Fibroblast of lung (primary cell): ENCODE data around the gene ATP5F1C.

Experiments used
- EZH2 ChIP-seq: IDR thresholded peaks from 2 replicates; pipeline ENCODE4 v1.5.1; 2012; ENCODE audit warnings: low read length, control low read depth, mild to moderate bottlenecking; ENCODE audit errors: missing control alignments
- TF ChIP-seq, protein P1 (sequence below), 2 donors: IDR thresholded peaks in 1 of 2; conservative IDR thresholded peaks in 1 of 2; 1 replicate in 1 of 2; 2 replicates in 1 of 2; pipeline ENCODE4 v1.5.1; 2011 to 2012; ENCODE audit warnings: low read length in 2 of 2, control low read depth in 1 of 2, inconsistent platforms in 1 of 2, low read depth in 1 of 2, mild to moderate bottlenecking in 1 of 2

DNA sequence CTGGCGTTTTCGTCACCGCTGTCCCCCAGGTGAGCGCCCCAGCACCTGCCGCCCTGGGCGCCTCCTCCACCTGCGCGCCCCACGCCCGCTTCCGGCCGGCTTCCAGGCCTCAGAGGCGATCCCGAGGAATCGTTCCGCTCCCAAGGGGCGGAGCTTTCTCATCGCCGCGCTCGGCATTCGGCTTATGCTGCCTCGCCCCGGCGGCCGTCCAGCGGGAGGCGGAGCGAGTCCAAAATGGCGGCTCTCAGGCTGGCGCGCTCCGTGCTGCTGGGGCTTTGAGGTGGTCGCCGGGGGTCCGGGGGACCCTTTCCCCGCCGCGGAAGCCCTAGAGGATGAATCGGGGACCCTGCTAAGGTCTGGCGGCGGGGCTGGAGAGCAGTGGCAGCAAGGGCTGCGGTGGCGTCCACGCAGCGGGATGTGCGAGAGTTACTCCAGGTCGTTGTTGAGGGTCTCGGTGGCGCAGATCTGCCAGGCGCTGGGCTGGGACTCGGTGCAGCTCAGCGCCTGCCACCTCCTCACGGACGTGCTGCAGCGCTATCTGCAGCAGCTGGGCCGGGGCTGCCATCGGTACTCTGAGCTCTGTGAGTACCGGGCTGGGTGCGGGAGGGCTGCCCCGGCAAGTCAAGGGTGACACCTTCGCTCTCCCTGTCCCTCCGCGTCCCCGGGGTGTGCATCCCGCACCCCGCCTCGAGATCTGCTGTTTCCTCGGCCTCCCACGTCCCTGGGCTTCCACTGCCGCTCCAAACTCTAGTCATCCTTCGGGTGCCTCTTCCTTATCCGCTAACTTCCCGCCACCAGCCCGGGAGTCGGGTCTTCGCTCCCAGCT is 30.5 kb downstream of the ATP5F1C start, which contains the start of gene TAF3:
- TF ChIP-seq, protein P1, sequence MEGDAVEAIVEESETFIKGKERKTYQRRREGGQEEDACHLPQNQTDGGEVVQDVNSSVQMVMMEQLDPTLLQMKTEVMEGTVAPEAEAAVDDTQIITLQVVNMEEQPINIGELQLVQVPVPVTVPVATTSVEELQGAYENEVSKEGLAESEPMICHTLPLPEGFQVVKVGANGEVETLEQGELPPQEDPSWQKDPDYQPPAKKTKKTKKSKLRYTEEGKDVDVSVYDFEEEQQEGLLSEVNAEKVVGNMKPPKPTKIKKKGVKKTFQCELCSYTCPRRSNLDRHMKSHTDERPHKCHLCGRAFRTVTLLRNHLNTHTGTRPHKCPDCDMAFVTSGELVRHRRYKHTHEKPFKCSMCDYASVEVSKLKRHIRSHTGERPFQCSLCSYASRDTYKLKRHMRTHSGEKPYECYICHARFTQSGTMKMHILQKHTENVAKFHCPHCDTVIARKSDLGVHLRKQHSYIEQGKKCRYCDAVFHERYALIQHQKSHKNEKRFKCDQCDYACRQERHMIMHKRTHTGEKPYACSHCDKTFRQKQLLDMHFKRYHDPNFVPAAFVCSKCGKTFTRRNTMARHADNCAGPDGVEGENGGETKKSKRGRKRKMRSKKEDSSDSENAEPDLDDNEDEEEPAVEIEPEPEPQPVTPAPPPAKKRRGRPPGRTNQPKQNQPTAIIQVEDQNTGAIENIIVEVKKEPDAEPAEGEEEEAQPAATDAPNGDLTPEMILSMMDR (conservative IDR thresholded peaks at IDR 0.05 in 1 of 2, IDR thresholded peaks at IDR 0.05 in 1 of 2; ENCODE audit: low read depth in 1 of 2, low read length in 2 of 2), result no peak
- no peak for TF ChIP-seq EZH2
